Smooth muscle cell of the brain vasculature (primary cell): Measurements from ENCODE around the gene GNPTAB.
"Not testable (repeated sequence)": the region's sequence is repeated elsewhere in the genome, so short reads cannot be mapped to it uniquely, and the experiment has no call there.

Source experiments
- DNase-seq: peaks from one replicate; pipeline ENCODE4 v3.0.0-alpha.2; 2012; ENCODE audit warnings: low read depth, low spot score

GNPTAB gene

DNA sequence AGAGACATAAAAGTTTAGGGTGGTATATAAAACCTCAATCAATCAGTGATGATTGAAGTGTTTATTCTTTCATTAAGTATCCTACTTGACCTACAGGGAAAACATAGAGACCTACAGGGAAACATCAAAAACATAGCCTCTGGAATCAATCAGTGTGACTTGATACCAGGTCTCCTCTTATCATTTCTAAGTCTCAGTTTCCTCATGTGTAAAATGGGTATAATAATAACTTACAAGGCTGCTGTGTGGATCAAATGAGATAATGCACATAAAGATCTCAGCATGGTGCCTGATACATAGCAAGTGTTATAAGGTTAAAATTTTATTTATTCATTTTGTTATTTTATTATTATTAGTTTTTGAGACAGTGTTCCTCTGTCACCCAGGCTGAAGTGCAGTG lies 22.2 kb upstream of the GNPTAB start:
- no peak for DNase-seq

DNA sequence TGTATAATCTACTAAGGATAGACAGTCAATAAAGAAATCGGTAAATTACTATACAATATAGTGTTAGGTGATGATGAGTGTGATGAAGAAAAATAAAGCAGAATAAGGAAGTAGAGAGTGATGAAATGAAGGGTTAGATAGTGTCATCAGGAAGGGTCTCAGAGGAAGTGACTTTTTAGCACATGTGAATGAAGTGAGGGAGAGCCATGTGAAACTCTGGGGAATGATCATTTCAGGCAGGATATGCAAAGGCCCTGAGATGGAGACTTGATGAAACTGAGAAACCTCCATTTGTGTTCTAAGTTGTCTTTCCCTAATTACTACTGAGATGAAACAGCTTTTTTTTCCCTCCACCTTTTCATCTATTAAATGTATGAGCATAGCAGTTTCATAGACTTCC lies 19.4 kb upstream of the GNPTAB start:
- DNase-seq, result no peak

- DNase-seq, result no peak
Measured at GRCh38 chr12:101847325-101847724, 16.6 kb upstream of the GNPTAB start.

DNA sequence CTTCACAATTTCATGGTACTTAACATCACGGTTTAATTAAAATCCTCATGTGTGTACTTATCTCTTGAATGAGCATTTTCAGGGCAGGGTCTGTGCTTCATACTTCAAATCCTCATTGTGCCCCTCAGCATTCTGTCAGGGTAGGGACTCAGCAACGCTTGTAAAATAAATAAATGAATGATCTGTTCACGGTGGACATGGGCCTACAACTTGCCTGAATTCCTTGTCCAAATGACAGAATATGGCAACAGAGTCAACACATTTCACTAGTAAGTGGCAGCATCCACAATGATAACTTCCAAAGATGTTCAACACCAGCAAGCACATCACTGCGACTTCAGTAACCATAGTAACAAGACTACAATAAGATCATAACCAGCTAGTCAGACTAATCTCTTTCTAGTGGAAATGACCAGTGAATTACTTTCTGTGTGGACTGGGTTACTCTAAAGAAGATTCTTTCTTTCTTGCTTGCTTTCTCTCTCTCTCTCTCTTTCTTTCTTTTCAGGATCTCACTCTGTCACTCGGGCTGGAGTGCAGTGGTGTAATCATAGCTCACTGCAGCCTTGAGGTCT lies 14.5 kb upstream of the GNPTAB start:
- no peak for DNase-seq

- DNase-seq, result no peak
Measured at GRCh38 chr12:101841069-101841468, 10.3 kb upstream of the GNPTAB start.

- DNase-seq, result peak; percentile 26
Measured at GRCh38 chr12:101839324-101840283, 8.8 kb upstream of the GNPTAB start.

GRCh38 chr12:101838628-101839323 lies 8.0 kb upstream of the GNPTAB start:
- no peak for DNase-seq

DNA sequence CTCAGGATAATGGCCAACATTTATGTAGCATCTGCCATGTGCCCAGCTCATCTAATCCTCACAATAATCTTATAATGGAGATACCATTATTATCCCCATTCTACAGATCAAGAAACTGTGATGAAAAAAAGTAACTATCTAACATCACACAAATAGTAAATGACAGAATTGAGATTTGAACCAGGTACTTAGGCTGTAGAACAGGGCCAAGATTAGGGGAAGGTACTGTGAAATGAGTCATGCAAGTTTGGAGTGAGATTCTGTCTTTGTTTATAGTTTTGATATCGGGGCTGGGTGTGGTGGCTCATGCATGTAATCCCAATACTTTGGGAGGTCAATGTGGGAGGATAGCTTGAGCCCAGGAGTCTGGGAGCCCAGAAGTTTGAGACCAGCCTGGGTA lies 1.3 kb upstream of the GNPTAB start:
- DNase-seq, result no peak

GRCh38 chr12:101829639-101830366 lies 956 bp downstream of the GNPTAB start:
- no peak for DNase-seq

GRCh38 chr12:101828463-101829196 lies 2.1 kb downstream of the GNPTAB start:
- no peak for DNase-seq

DNA sequence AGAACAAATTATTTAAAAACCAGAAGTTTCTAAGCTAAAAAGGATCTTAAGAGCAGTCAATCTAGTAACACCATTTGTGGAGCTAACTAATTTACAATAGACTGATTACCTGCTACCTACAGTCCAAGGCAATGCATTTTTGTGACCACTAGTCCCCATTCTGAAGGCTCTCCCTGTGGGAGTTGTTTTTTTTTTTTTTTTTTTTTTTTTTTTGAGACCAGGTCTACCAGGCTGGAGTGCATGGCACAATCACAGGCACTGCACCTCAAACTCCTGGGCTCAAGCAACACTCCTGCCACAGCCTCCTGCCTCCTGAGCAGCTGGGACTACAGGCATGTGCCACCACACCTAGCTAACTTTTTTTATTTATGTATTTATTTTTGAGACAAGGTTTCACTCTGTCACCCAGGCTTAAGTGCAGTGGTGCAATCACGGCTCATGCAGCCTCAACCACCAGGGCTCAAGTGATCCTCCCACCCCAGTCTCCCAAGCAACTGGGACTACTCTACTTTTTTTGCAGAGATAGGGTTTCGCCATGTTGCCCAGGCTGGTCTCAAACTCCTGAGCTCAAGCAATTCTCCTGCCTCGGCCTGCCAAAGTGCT lies 3.9 kb downstream of the GNPTAB start:
- DNase-seq, result no peak

DNA sequence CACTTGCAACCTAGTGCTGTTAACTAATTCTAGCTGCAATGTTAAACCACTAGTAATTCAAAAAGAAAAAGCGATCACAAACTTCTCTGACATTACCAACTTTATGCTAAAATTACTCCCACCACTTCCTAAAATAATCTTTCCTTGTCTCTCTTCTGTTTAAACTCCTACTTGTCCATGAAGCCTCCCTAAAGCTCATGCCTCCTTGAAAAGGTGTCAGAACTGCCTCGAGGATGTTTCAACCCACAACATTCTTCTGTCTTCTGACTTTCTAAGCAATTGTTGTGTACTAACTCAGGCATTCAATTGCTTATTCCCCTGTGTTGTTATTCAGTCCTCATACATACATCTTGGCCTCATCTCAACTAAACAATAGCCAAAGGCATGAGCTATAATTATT lies 5.9 kb downstream of the GNPTAB start:
- no peak for DNase-seq

DNA sequence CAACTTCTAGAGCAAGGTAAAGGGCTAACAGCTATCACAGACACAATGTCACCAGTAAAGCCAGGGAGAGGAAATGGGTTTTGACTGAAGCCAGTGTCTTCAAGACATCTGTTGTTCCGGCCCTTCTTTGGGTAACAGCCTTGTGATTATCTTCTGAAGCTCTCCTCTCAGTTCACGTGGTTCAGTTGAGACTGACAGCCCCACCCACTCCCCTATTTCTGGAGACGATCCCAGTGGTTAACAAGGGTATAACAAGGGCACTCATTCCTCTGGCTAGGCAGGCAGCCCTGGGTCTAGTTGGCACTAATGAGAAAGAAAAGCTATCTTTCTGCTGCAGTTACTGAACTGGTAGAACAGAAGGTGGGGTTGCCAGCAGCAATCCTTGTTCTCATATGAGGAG lies 6.9 kb downstream of the GNPTAB start:
- DNase-seq, result no peak

GRCh38 chr12:101823039-101823438 lies 7.7 kb downstream of the GNPTAB start:
- no peak for DNase-seq

- DNase-seq, result no peak
Measured at GRCh38 chr12:101819467-101819866, 11.3 kb downstream of the GNPTAB start.

DNA sequence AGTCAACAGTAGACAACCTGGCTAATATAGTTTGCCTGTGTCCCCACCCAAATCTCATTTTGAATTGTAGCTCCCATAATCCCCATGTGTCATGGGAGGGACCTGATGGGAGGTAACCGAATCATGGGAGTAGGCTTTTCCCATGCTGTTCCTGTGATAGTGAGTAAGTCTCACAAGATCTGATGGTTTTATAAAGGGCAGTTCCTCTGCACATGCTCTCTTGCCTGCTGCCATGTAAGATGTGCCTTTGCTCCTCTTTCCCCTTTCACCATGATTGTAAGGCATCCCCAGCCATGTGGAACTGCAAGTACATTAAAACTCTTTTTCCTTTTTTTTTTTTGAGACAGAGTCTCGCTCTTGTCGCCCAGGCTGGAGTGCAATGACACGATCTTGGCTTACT lies 12.1 kb downstream of the GNPTAB start:
- DNase-seq, result not testable (repeated sequence)

DNA sequence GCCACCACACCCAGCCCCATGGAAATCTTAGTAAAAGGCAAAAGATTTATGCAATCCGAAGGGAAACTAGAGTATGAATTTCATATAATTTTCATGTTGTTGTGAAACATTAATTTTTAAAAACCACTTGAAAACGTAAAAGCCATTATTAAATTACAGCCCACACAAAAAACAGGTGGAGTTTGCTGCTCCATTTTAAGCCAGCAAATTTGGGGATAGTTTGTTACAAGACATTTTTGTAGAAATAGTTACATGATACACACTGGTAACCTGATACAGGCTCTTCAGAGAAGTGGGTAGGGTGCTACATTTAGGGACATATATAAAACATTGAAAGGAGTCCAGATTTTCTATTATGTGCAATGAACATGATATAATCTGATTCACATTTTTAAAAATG lies 17.6 kb downstream of the GNPTAB start:
- DNase-seq, result no peak

DNA sequence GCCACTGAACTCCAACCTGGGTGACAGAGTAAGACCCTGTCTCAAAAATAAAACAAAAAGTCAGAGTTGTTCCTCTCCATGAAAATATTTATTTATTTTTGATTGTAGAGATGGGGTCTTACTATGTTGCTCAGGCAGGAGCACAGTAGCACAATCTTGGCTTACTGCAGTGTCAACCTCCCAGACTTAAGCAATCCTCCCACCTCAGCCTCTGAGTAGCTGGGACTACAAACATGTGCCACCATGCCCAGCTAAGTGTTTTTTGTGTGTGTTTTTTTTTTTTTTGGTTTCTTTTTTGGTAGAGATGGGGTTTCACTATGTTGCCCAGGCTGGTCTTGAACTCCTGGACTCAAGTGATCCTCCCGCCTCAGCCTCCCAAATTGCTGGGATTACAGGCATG lies 18.0 kb downstream of the GNPTAB start:
- not testable (repeated sequence) for DNase-seq

DNA sequence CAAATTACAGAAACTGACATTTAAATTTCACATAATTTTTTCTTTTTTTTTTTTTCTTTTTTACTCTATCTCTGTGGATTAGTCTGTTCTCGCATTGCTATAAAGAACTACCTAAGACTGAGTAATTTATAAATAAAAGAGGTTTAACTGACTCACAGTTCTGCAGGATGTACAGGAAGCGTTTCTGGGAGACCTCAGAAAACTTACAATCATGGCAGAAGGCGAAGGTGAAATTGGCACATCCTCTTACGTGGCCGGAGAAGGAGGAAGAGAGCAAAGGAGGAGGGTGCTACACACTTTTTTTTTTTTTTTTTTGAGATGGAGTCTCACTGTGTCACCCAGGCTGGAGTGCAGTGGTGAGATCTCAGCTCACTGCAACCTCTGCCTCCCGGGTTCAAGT lies 19.4 kb downstream of the GNPTAB start:
- not testable (repeated sequence) for DNase-seq

DNA sequence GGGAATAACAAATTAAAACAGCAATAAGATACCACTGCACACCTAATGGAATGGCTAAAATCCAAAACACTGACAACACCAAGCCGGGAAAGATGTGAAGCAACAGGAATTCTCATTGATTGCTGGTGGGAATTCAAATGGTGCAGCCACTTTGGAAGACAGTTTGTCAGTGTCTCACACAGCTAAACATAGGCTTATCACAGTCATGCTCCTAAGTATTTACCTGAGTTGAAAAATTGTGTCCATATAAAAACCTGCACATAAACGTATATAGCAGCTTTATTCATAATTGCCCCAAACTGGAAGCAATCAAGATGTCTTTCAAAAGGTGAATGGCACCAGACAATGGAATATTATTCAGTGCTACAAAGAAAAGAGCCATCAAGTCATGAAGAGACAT lies 21.6 kb downstream of the GNPTAB start:
- DNase-seq, result no peak

- no peak for DNase-seq
Measured at GRCh38 chr12:101806265-101806664, 24.5 kb downstream of the GNPTAB start.
